Vagina (tissue), 2 donors: ENCODE results near the gene CERT1. TPM values are rescaled to one million over a fixed set of nuclear protein-coding genes. Genes with fewer than 3 reads are reported as not detected.

Experiments
- DNase-seq, 2 donors: peaks; one replicate each; pipeline ENCODE4 v3.0.0-alpha.2; 2017; ENCODE audit errors: extremely low spot score in 2 of 2
- H3K27ac ChIP-seq: fragments of 200-600 bp; sonication (generic); one replicate; pipeline ENCODE4 v1.5.1; 2019
- H3K27me3 ChIP-seq: fragments of 200-600 bp; sonication (generic); one replicate; pipeline ENCODE4 v1.5.1; 2019
- H3K36me3 ChIP-seq, 2 donors: fragments of 200-600 bp; sonication (generic); one replicate each; pipeline ENCODE4 v1.5.1; 2017 to 2019
- H3K4me1 ChIP-seq: fragments of 200-600 bp; sonication (generic); one replicate; pipeline ENCODE4 v1.5.1; 2019
- H3K4me3 ChIP-seq, 2 donors: fragments of 200-600 bp; sonication (generic); 1 replicate in 1 of 2; 2 replicates in 1 of 2; pipeline ENCODE4 v1.5.1; 2016 to 2019
- H3K9me3 ChIP-seq: fragments of 200-600 bp; sonication (generic); one replicate; pipeline ENCODE4 v1.5.1; 2019
- POLR2A ChIP-seq, 2 donors: fragments of 450-650 bp; IDR thresholded peaks; one replicate each; pipeline ENCODE4 v1.6.1; 2017; ENCODE audit warnings: antibody characterized with exemption in 2 of 2, mild to moderate bottlenecking in 2 of 2, moderate library complexity in 2 of 2
- POLR2AphosphoS5 ChIP-seq, 2 donors: sonication (generic); formaldehyde crosslinking; IDR thresholded peaks; one replicate each; pipeline ENCODE4 v1.9.0; 2017; ENCODE audit warnings: antibody characterized with exemption in 2 of 2, mild to moderate bottlenecking in 2 of 2, low read depth in 1 of 2; ENCODE audit not compliant: insufficient read depth in 1 of 2
- intact Hi-C: fragments of 100-400 bp; cut with DNase I; formaldehyde crosslinking; loops from one replicate; pipeline ENCODE4 v1.15.1; 2023
- total RNA-seq: library from RNA; depleted of rRNA; stranded (reverse); fragments of >200 nt; gene quantifications from one replicate; pipeline ENCODE4 v1.2.3, GENCODE V29; 2016
- TF ChIP-seq, protein P1 (sequence below), 3 experiments: fragments of 450-650 bp in 2 of 3; fragments of 200-600 bp in 1 of 3; sonication (generic) in 1 of 3; IDR thresholded peaks; one replicate each; pipeline ENCODE4 v1.5.1; 2017 to 2019; ENCODE audit warnings: antibody characterized with exemption in 3 of 3, mild to moderate bottlenecking in 2 of 3, moderate library complexity in 2 of 3

CERT1 gene
- total RNA-seq, 1 donor from 2014 or later = 44.2 TPM

DNA sequence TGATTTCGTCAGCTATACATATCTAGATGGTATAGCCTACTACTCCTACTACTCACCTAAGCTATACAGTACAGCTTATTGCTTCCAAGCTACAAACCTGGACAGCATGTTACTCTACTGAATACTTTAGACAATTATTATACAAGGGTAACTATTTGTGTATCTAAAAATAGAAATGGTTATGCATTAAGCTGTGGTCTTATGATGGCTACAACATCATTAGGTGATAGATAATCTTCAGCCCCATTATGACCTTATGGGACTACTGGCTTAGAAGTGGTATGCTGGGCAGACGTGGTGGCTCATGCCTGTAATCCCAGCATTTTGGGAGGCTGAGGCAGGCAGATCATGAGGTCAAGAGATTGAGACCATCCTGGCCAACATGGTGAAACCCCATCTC lies 40.2 kb downstream of the CERT1 start:
- intact Hi-C loops = no loop called here
- Histone ChIP-seq H3K4me3 (no peak overlapping the region), H3K4me1 (no peaks in the 10 kb centered on the region), H3K36me3 (peaks cover 0 to 8% of the 10 kb centered on the region in 2 donors), H3K27me3 (no peaks in the 10 kb centered on the region), H3K9me3 (peaks cover 19% of the 10 kb centered on the region), H3K27ac (no peak overlapping the region)
- TF ChIP-seq POLR2A (IDR thresholded peaks at IDR 0.05) = no peak
- DNase-seq = no peak

DNA sequence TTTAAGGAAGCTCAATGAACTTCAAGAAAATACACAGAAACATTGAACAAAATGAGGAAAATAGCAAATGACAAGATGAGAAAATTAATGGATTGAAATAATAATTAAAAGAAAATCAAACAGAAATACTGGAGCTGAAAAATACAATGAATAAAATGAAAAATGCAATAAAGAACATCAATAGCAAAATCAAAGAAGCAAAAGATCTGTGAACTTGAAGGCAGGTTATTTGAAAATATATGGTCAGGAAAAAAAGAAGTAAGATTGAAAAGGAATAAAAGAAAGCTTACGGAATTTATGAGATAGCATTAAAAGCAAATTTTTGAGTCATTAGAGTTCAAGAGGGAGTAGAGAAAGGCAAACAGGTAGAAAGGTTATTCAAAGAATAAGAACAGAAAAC lies 42.4 kb downstream of the CERT1 start:
- Histone ChIP-seq H3K9me3 (peaks cover 19% of the 10 kb centered on the region), H3K27ac (no peak overlapping the region), H3K27me3 (no peaks in the 10 kb centered on the region), H3K4me1 (no peaks in the 10 kb centered on the region), H3K4me3 (no peak overlapping the region), H3K36me3 (peaks cover 0 to 8% of the 10 kb centered on the region in 2 donors)
- TF ChIP-seq POLR2A (IDR thresholded peaks at IDR 0.05) (no peak), POLR2AphosphoS5 (IDR thresholded peaks at IDR 0.05; ENCODE audit: insufficient read depth in 1 of 2, low read depth in 1 of 2) (no peak)
- TF ChIP-seq, protein P1, sequence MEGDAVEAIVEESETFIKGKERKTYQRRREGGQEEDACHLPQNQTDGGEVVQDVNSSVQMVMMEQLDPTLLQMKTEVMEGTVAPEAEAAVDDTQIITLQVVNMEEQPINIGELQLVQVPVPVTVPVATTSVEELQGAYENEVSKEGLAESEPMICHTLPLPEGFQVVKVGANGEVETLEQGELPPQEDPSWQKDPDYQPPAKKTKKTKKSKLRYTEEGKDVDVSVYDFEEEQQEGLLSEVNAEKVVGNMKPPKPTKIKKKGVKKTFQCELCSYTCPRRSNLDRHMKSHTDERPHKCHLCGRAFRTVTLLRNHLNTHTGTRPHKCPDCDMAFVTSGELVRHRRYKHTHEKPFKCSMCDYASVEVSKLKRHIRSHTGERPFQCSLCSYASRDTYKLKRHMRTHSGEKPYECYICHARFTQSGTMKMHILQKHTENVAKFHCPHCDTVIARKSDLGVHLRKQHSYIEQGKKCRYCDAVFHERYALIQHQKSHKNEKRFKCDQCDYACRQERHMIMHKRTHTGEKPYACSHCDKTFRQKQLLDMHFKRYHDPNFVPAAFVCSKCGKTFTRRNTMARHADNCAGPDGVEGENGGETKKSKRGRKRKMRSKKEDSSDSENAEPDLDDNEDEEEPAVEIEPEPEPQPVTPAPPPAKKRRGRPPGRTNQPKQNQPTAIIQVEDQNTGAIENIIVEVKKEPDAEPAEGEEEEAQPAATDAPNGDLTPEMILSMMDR (IDR thresholded peaks at IDR 0.05) = no peak
- DNase-seq = no peak
- intact Hi-C loops = no loop called here

DNA sequence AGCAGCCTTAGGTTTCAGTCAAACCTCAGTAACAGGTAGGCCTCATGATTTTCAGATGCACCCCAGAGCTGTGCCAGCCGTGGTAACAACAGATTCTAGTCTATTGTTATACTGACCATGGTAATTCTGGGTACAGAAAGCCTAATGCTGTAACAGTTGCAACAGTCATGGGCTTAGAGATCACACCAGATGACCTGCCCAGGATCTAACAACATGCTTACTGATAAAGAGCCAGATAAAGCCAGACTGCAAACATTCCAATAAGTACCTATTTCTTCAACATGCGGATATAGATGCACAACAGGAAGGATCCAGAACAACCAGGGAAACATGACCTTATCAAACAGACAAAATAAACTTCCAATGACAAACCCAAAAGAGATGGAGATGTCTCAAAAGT lies 42.8 kb downstream of the CERT1 start:
- Histone ChIP-seq H3K27me3 (no peaks in the 10 kb centered on the region), H3K36me3 (peaks cover 0 to 8% of the 10 kb centered on the region in 2 donors), H3K9me3 (peaks cover 19% of the 10 kb centered on the region), H3K4me1 (no peaks in the 10 kb centered on the region), H3K27ac (no peak overlapping the region), H3K4me3 (no peak overlapping the region)
- DNase-seq = no peak
- intact Hi-C loops = no loop called here
- no peak for TF ChIP-seq POLR2A (IDR thresholded peaks at IDR 0.05)
- TF ChIP-seq, protein P1 (IDR thresholded peaks at IDR 0.05) = no peak
- no peak for TF ChIP-seq POLR2AphosphoS5 (IDR thresholded peaks at IDR 0.05; ENCODE audit: insufficient read depth in 1 of 2, low read depth in 1 of 2)

DNA sequence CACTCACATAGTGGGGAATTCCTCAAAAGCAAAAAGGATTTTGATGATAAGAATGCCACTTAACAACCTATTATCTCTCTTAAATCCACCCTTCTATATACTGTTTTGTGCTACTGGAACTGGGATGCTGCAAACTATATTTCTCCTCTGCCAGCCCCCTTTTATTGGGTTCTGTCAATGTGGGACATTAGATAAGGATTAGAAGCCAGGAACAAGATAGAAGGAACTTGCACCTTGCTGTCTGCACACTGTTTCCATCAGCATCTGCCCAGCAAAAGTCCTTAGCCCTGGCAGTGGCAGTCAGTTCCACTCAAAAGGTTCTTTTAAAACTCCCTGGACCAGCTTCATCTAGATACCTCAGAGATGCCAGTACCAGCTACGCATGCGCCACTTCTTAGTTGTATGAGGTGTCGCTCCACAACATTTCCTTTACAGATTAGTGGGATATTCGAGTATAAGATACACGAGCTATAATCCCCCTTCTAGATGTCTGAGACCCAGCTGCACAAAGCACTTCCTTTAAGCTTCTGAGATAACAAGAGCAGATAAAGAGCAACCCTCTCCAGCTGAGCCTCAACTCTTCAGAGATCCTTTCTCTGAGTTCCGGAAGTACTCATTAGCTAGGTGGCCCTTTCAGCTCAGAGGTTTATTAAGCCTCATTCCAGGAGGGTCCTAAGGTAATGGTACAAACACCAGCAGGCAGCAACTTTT lies 45.3 kb downstream of the CERT1 start:
- H3K9me3 ChIP-seq = peaks cover 19% of the 10 kb centered on the region
- peaks cover 0 to 8% of the 10 kb centered on the region in 2 donors for H3K36me3 ChIP-seq
- H3K4me1 ChIP-seq = no peaks in the 10 kb centered on the region
- H3K4me3 ChIP-seq = no peak overlapping the region
- TF ChIP-seq POLR2AphosphoS5 (IDR thresholded peaks at IDR 0.05; ENCODE audit: insufficient read depth in 1 of 2, low read depth in 1 of 2) (no peak), POLR2A (IDR thresholded peaks at IDR 0.05) (no peak)
- TF ChIP-seq, protein P1 (IDR thresholded peaks at IDR 0.05) = no peak
- H3K27me3 ChIP-seq = no peaks in the 10 kb centered on the region
- intact Hi-C loops = no loop called here
- no peak overlapping the region for H3K27ac ChIP-seq
- DNase-seq = no peak

DNA sequence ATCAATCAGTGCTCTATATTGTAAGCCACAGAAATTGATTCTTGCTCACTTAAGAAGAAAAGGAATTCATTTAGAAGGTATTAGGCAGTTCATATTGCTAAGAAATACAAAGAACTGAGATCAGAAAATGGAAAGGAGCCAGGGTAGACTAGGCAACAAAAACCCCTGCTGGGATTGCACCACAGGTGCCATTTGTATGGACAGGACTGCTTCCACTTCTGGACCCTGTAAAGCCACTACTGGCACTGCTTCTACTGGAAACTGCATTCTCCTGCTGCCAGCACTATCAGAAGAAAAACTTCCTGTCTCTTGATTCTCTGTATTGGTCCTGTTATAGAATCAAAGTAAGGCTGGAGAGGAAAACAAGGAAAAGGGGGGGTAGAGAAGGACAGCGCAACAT lies 45.9 kb downstream of the CERT1 start:
- H3K27ac ChIP-seq = no peak overlapping the region
- DNase-seq = no peak
- intact Hi-C loops = no loop called here
- H3K9me3 ChIP-seq = peaks cover 19% of the 10 kb centered on the region
- TF ChIP-seq, protein P1 (IDR thresholded peaks at IDR 0.05) = no peak
- TF ChIP-seq POLR2AphosphoS5 (IDR thresholded peaks at IDR 0.05; ENCODE audit: insufficient read depth in 1 of 2, low read depth in 1 of 2) (no peak), POLR2A (IDR thresholded peaks at IDR 0.05) (no peak)
- H3K4me1 ChIP-seq = no peaks in the 10 kb centered on the region
- no peaks in the 10 kb centered on the region for H3K27me3 ChIP-seq
- H3K36me3 ChIP-seq = peaks cover 0 to 8% of the 10 kb centered on the region in 2 donors
- no peak overlapping the region for H3K4me3 ChIP-seq
